ENCODE results near the gene CSF2. TPM values are rescaled to one million over a fixed set of nuclear protein-coding genes. Genes with fewer than 3 reads are reported as not detected.

The CSF2 gene
- total and polyA plus RNA-seq, 12 donors: not detected

GRCh38 chr5:132096904-132097303, 23.3 kb downstream of the CSF2 start:
- WGBS, 2 donors: 90 to 95% methylated on average over 3 of the region's 3 CpGs
- Histone ChIP-seq H3K27ac (no peak overlapping the region), H3K4me1 (peaks cover 0 to 41% (median 4%) of the 10 kb centered on the region in 9 donors), H3K4me3 (no peak overlapping the region), H3K27me3 (no peaks in the 10 kb centered on the region), H3K36me3 (no peaks in the 10 kb centered on the region), H3K9me3 (no peaks in the 10 kb centered on the region)
- DNase-seq (no peak), ATAC-seq (no peak)
- intact Hi-C loops (cut with DNase I): no loop called here
- TF ChIP-seq CTCF (IDR thresholded peaks at IDR 0.05): no peak

GRCh38 chr5:132098151-132098594, 24.6 kb downstream of the CSF2 start:
- H3K4me3 ChIP-seq: no peak overlapping the region
- no peaks in the 10 kb centered on the region for H3K9me3 ChIP-seq
- H3K27ac ChIP-seq: no peak overlapping the region
- WGBS, 2 donors: 82 to 88% methylated on average over 5 of the region's 5 CpGs
- no peak for ATAC-seq
- peaks cover 3 to 52% (median 9%) of the 10 kb centered on the region in 9 donors for H3K4me1 ChIP-seq
- intact Hi-C loops (cut with DNase I): no loop called here
- TF ChIP-seq CTCF (IDR thresholded peaks at IDR 0.05): no peak
- no peaks in the 10 kb centered on the region for H3K36me3 ChIP-seq
- no peaks in the 10 kb centered on the region for H3K27me3 ChIP-seq
- DNase-seq: no peak

- intact Hi-C loops (cut with DNase I): no loop called here
- Histone ChIP-seq H3K27ac (no peak overlapping the region), H3K4me1 (peaks cover 8 to 56% (median 14%) of the 10 kb centered on the region in 9 donors), H3K4me3 (no peak overlapping the region), H3K9me3 (no peaks in the 10 kb centered on the region), H3K27me3 (no peaks in the 10 kb centered on the region), H3K36me3 (no peaks in the 10 kb centered on the region)
- no peak for TF ChIP-seq CTCF (IDR thresholded peaks at IDR 0.05)
- no peak for ATAC-seq
- DNase-seq: no peak
Observed at GRCh38 chr5:132098621-132099020, 25.0 kb downstream of the CSF2 start.

- Histone ChIP-seq H3K4me3 (no peak overlapping the region), H3K27ac (no peak overlapping the region), H3K27me3 (no peaks in the 10 kb centered on the region), H3K36me3 (no peaks in the 10 kb centered on the region), H3K4me1 (peaks cover 13 to 59% (median 20%) of the 10 kb centered on the region in 9 donors), H3K9me3 (no peaks in the 10 kb centered on the region)
- WGBS, 2 donors: 63% methylated on average over 5 of the region's 5 CpGs
- no peak for DNase-seq
- no peak for ATAC-seq
- intact Hi-C loops (cut with DNase I): no loop called here
- no peak for TF ChIP-seq CTCF (IDR thresholded peaks at IDR 0.05)
Observed at GRCh38 chr5:132099076-132099748, 25.6 kb downstream of the CSF2 start.

Data from heart right ventricle (tissue), 16 donors.